B cell (primary cell): ENCODE results near the gene HOATZ. TPM values are rescaled to one million over a fixed set of nuclear protein-coding genes. Genes with fewer than 3 reads are reported as not detected.

Experiments
- ATAC-seq: fragments of 200-7000 bp; cut with Tn5 transposase; one replicate; pipeline ENCODE4 v1.10.0; 2021; ENCODE audit warnings: low read depth, mild to moderate bottlenecking, moderate number of reproducible peaks, moderate library complexity
- CTCF ChIA-PET: fragments of 350-600 bp; sonication (Branson Sonifier 250); formaldehyde crosslinking; loops from one replicate; lab custom pipeline; 2021; ENCODE audit warnings: antibody characterized with exemption, inconsistent platforms; lab: Charles Lee
- POLR2A ChIA-PET: fragments of 350-600 bp; sonication (Branson Sonifier 250); formaldehyde crosslinking; loops from one replicate; lab custom pipeline; 2021; ENCODE audit warnings: antibody characterized with exemption; lab: Charles Lee
- DNase-seq: peaks from one replicate; pipeline ENCODE4 v3.0.0; 2013
- H2AFZ ChIP-seq: 2 replicates; pipeline ENCODE4 v1.6.1; 2012; ENCODE audit warnings: mild to moderate bottlenecking, low read depth, low read length; ENCODE audit not compliant: insufficient read depth, poor library complexity, severe bottlenecking
- H3K27ac ChIP-seq, 2 donors: 1 replicate in 1 of 2; 2 replicates in 1 of 2; pipeline ENCODE4 v1.5.1; 2012 to 2013; ENCODE audit warnings: low read length in 2 of 2, mild to moderate bottlenecking in 2 of 2, moderate library complexity in 1 of 2
- H3K27me3 ChIP-seq, 4 experiments: fragments of 200-600 bp in 1 of 4; sonication (generic) in 1 of 4; replicated peaks in 1 of 4; 1 replicate in 2 of 4; 2 replicates in 2 of 4; pipeline versions ENCODE4 v1.6.1 to v1.7.0; 2013 to 2016; ENCODE audit warnings: low read length in 3 of 4, mild to moderate bottlenecking in 2 of 4, mixed read lengths in 1 of 4, moderate library complexity in 1 of 4; ENCODE audit not compliant: insufficient read depth in 4 of 4, control insufficient read depth in 3 of 4; ENCODE audit errors: control extremely low read depth in 1 of 4
- H3K36me3 ChIP-seq, 2 experiments: replicated peaks in 1 of 2; 1 replicate in 1 of 2; 2 replicates in 1 of 2; pipeline versions ENCODE4 v1.6.1 to v1.7.1; 2013; ENCODE audit warnings: low read length in 1 of 2; ENCODE audit not compliant: insufficient read depth in 2 of 2, control insufficient read depth in 1 of 2; ENCODE audit errors: control extremely low read depth in 1 of 2, extremely low read depth in 1 of 2
- H3K4me1 ChIP-seq, 2 donors: fragments of 200-600 bp in 1 of 2; sonication (generic) in 1 of 2; 1 replicate in 1 of 2; 2 replicates in 1 of 2; pipeline versions ENCODE4 v1.5.1 to v1.6.1; 2013 to 2017; ENCODE audit warnings: low read length in 2 of 2; ENCODE audit not compliant: control insufficient read depth in 2 of 2, insufficient read depth in 2 of 2
- H3K4me2 ChIP-seq: replicated peaks from 2 replicates; pipeline ENCODE3; 2012; ENCODE audit warnings: mild to moderate bottlenecking, low read depth, low read length; ENCODE audit not compliant: poor library complexity, severe bottlenecking
- H3K4me3 ChIP-seq, 5 experiments: fragments of 200-600 bp in 1 of 5; sonication (generic) in 1 of 5; 1 replicate in 3 of 5; 2 replicates in 2 of 5; pipeline versions ENCODE4 v1.5.1 to v1.7.0; 2011 to 2016; ENCODE audit warnings: low read length in 4 of 5, mild to moderate bottlenecking in 4 of 5, low read depth in 2 of 5, control low read depth in 1 of 5, moderate library complexity in 1 of 5; ENCODE audit not compliant: insufficient read depth in 1 of 5; ENCODE audit errors: control extremely low read depth in 1 of 5, extremely low read depth in 1 of 5
- H3K79me2 ChIP-seq: fragments of 200-600 bp; sonication (generic); one replicate; pipeline ENCODE4 v1.6.0; 2016; ENCODE audit warnings: low read length; ENCODE audit not compliant: control insufficient read depth, insufficient read depth
- H3K9ac ChIP-seq: fragments of 200-600 bp; sonication (generic); 2 replicates; pipeline ENCODE4 v1.6.1; 2017; ENCODE audit warnings: mild to moderate bottlenecking, low read length, moderate library complexity
- H3K9me3 ChIP-seq, 3 donors: one replicate each; pipeline versions ENCODE4 v1.6.1 to v1.7.1; 2013; ENCODE audit warnings: low read length in 2 of 3; ENCODE audit not compliant: control insufficient read depth in 2 of 3, insufficient read depth in 1 of 3; ENCODE audit errors: control extremely low read depth in 1 of 3
- H4K20me1 ChIP-seq: 2 replicates; pipeline ENCODE4 v1.6.0; 2012; ENCODE audit warnings: mild to moderate bottlenecking, low read length; ENCODE audit not compliant: insufficient read depth, control insufficient read depth, poor library complexity, severe bottlenecking
- H3K27ac Mint-ChIP-seq: one replicate; pipeline ENCODE4 v1.8.0; 2021; ENCODE audit warnings: mixed read lengths
- H3K27me3 Mint-ChIP-seq: one replicate; pipeline ENCODE4 v1.8.0; 2021; ENCODE audit warnings: mixed read lengths
- H3K4me1 Mint-ChIP-seq: one replicate; pipeline ENCODE4 v1.8.0; 2021; ENCODE audit warnings: mixed read lengths
- H3K4me3 Mint-ChIP-seq: one replicate; pipeline ENCODE4 v1.8.0; 2021; ENCODE audit warnings: mixed read lengths
- H3K9me3 Mint-ChIP-seq: one replicate; pipeline ENCODE4 v1.8.0; 2022; ENCODE audit warnings: mixed read lengths; ENCODE audit not compliant: insufficient read depth
- CTCF ChIP-seq: fragments of 200-600 bp; IDR thresholded peaks from one replicate; pipeline ENCODE4 v1.8.0; 2022; ENCODE audit warnings: antibody characterized with exemption, mild to moderate bottlenecking
- EZH2 ChIP-seq: IDR thresholded peaks from 2 replicates; pipeline ENCODE4 v1.6.1; 2012; ENCODE audit warnings: borderline replicate concordance, low read depth, mild to moderate bottlenecking, moderate library complexity, low read length; ENCODE audit not compliant: insufficient read depth, poor library complexity, severe bottlenecking
- WGBS: methylation state at CpG from one replicate; pipeline ENCODE4 v1.1.5; 2013; ENCODE audit warnings: missing lambda C conversion rate; ENCODE audit not compliant: insufficient coverage; 5-methylcytosine and 5-hydroxymethylcytosine counted together
- intact Hi-C: fragments of 100-400 bp; cut with micrococcal nuclease; formaldehyde crosslinking; loops from one replicate; pipeline ENCODE4 v1.10.0; 2022
- polyA plus RNA-seq: library from polyadenylated mRNA; depleted of rRNA; stranded (reverse); fragments of >200 nt; gene quantifications from 2 replicates; pipeline ENCODE4 v1.2.3, GENCODE V29; 2012
- total RNA-seq, 2 donors: library from RNA; stranded (reverse); fragments of 120-200 nt in 1 of 2; gene quantifications; 1 replicate in 1 of 2; 2 replicates in 1 of 2; pipeline versions ENCODE4 v1.2.3 to v1.2.4, GENCODE V29; 2013 to 2022

The HOATZ gene
- total and polyA plus RNA-seq, 2 donors (not counting 1 experiment from before 2014, with no cell fraction given) = not detected

- Histone ChIP-seq H3K9ac (no peak overlapping the region), H3K36me3 (no peaks in the 10 kb centered on the region), H3K27me3 (peaks cover 0 to 2% (median 0%) of the 10 kb centered on the region in 4 experiments), H3K79me2 (no peaks in the 10 kb centered on the region), H3K4me3 (no peak overlapping the region), H2AFZ (no peak overlapping the region), H3K4me1 (no peaks in the 10 kb centered on the region), H3K4me2 (no peak overlapping the region), H3K9me3 (peaks cover 0 to 12% (median 7%) of the 10 kb centered on the region in 3 donors), H3K27ac (no peak overlapping the region), H4K20me1 (no peaks in the 10 kb centered on the region)
- no peak for DNase-seq
- peaks cover 12% of the 10 kb centered on the region for H3K27me3 Mint-ChIP-seq
- peaks cover 7% of the 10 kb centered on the region for H3K9me3 Mint-ChIP-seq
- H3K27ac Mint-ChIP-seq = no peak overlapping the region
- ATAC-seq = no peak
- WGBS = 65% methylated on average over 11 of the region's 11 CpGs
- intact Hi-C loops = no loop called here
- no peak overlapping the region for H3K4me3 Mint-ChIP-seq
- POLR2A ChIA-PET = no interaction called here
- no peak for TF ChIP-seq EZH2
- TF ChIP-seq CTCF = no peak
- H3K4me1 Mint-ChIP-seq = no peaks in the 10 kb centered on the region
- CTCF ChIA-PET = interaction anchor here (1.2 to 5.1 kb wide), 3 partner anchors 217 to 281 kb away, joined by 4 to 39 read pairs (median 16); no protein-coding TSS in a partner anchor
Measured at GRCh38 chr11:111559800-111560464, 45.4 kb downstream of the HOATZ start.

GRCh38 chr11:111560800-111561199 lies 46.2 kb downstream of the HOATZ start:
- ChIA-PET CTCF (interaction anchor here (1.2 to 5.1 kb wide), 3 partner anchors 26 to 280 kb away, joined by 5 to 39 read pairs (median 16); no protein-coding TSS in a partner anchor), POLR2A (no interaction called here)
- no peak overlapping the region for H3K27ac ChIP-seq
- intact Hi-C loops = no loop called here
- no peak for DNase-seq
- no peak overlapping the region for H3K4me2 ChIP-seq
- Mint-ChIP-seq H3K27me3 (peaks cover 12% of the 10 kb centered on the region), H3K4me1 (no peaks in the 10 kb centered on the region), H3K4me3 (no peak overlapping the region), H3K9me3 (peaks cover 5% of the 10 kb centered on the region), H3K27ac (no peak overlapping the region)
- H3K79me2 ChIP-seq = no peaks in the 10 kb centered on the region
- no peak overlapping the region for H2AFZ ChIP-seq
- no peak for ATAC-seq
- 95% methylated on average over 2 of the region's 3 CpGs for WGBS
- TF ChIP-seq CTCF (no peak), EZH2 (no peak)
- H3K4me1 ChIP-seq = no peaks in the 10 kb centered on the region
- H4K20me1 ChIP-seq = no peaks in the 10 kb centered on the region
- H3K36me3 ChIP-seq = no peaks in the 10 kb centered on the region
- H3K9ac ChIP-seq = no peak overlapping the region
- H3K27me3 ChIP-seq = peaks cover 0 to 1% (median 0%) of the 10 kb centered on the region in 4 experiments
- H3K9me3 ChIP-seq = peaks cover 0 to 7% (median 7%) of the 10 kb centered on the region in 3 donors
- H3K4me3 ChIP-seq = no peak overlapping the region
